HG03196 (cell line): Measurements from ENCODE around the gene ZNF81.
"Not testable (repeated sequence)": the region's sequence is repeated elsewhere in the genome, so short reads cannot be mapped to it uniquely, and the experiment has no call there.

Experiments
- ATAC-seq: cut with Tn5 transposase; IDR thresholded peaks from one replicate; pipeline ENCODE4 v1.9.1; 2021; ENCODE audit not compliant: unreplicated experiment

ZNF81 gene

GRCh38 chrX:47843363-47843762, 6.7 kb downstream of the ZNF81 start:
- ATAC-seq: no peak

DNA sequence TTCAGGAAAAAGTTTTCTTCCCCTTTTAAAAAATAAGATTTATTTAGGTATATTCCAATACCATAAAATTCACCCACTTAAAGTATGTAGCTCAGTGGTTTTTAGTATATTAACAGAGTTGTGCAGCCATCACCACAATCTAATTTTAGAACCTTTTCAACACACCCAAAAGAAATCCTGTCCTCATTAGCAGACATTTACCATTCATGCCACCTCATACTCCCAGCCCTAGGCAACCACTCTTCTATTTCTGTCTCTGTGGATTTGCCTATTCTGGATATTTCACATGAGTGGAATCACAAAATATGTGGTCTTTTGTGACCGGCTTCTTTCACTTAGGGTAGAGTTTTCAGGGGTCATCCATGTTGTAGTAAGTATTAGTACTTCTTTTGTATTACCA, 7.4 kb downstream of the ZNF81 start:
- ATAC-seq: no peak

GRCh38 chrX:47846040-47846439, 9.3 kb downstream of the ZNF81 start:
- no peak for ATAC-seq

- no peak for ATAC-seq
Measured at GRCh38 chrX:47849778-47850177, 13.1 kb downstream of the ZNF81 start.

DNA sequence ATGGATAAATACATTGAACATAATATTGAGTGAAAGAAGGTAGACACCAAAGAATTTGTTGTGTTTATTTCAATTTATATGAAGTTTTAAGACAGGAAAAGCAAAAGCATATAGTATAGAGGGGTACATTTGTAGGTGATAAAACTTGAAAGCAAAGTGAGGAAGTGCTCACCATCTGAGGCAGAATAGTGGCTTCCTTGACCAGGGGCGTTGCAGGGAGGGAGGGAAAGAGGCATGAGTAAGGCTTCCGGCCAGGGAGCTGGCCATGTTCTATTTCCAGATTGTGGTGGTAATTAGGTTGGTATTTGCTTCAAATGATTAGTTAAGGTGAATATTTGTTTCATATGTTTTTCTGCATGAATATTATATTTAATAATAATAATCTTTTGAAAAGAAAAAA, 13.7 kb downstream of the ZNF81 start:
- ATAC-seq: not testable (repeated sequence)

GRCh38 chrX:47850901-47851300, 14.2 kb downstream of the ZNF81 start:
- no peak for ATAC-seq

GRCh38 chrX:47854474-47854873, 17.8 kb downstream of the ZNF81 start:
- no peak for ATAC-seq

- no peak for ATAC-seq
Measured at GRCh38 chrX:47859686-47860085, 23.0 kb downstream of the ZNF81 start.

GRCh38 chrX:47862680-47863079, 26.0 kb downstream of the ZNF81 start:
- ATAC-seq: no peak

DNA sequence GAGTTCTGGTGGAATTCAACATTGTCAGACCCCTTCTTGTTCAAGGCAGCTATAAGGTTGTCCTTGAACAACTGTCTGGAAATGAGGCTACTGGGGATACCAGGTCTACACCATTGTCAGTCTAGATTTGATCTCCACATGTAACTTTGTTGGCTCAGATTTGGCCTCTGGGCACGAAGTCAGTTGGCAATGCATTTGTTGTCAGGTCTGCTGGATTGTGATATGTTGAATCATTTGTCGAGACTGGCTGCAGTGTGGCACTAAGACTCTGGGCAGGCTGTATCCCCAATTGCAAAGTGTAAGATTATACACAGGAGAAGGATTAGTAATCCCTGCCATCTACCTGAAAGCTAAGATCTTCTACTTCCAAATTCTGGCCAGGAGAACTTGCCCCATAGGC, 26.5 kb downstream of the ZNF81 start:
- ATAC-seq: no peak

GRCh38 chrX:47864300-47864699, 27.6 kb downstream of the ZNF81 start:
- no peak for ATAC-seq

DNA sequence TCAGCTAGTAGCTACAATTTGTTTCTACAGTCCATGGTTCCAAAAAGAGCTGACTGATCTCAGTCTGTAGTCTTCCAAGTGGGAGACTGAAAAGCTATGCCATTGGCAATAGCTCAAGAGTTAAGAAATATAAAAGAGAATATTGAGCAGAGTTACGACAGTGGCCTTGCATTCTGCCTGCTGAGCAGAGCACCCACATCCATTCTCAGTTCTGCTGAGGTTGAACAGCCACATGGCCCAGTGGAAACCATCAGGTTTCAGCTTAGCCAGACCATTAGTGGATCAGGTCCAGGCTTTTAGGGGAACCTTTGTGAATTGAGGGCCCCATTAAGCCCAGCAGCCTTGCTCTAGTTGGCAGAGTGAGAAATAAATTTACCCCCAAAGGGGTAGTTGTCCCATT, 28.1 kb downstream of the ZNF81 start:
- no peak for ATAC-seq

GRCh38 chrX:47873123-47873522, 36.4 kb downstream of the ZNF81 start:
- no peak for ATAC-seq

DNA sequence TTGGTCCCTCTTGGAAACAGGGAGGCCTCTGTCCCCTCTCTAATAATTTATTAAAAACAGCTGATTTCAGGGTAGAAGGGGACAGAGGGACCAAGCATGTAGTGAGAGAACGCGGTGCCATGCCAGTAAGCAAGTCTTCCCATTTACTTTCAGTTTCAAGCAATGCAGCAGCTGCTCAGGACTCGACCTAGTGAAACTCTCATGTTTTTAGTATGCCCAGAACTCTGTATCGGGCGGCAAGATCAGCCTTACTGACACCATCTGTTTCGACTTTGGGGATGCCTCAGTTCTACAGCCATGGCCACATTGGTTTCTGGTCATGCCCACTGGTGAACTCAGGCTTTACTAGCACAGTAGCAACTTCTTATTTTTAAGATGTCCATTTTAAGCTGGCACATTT, 40.6 kb downstream of the ZNF81 start:
- no peak for ATAC-seq

DNA sequence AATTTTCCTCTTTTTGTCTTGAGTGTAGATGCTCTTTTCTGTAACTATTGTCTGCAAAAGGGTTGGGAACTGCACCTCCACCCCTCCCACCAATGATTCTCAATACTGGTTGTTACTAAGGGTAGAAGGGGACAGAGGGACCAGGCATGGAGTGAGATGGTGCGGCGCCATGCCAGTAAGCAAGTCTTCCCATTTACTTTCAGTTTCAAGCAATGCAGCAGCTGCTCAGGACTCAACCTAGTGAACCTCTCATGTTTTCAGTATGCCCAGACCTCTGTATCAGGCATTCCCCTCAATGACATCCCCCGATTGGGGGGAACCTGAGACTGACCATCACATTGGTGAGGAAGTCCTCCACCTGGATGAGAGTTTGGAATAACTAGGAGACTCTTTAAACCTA, 41.5 kb downstream of the ZNF81 start:
- no peak for ATAC-seq

- ATAC-seq: no peak
Measured at GRCh38 chrX:47879463-47879862, 42.8 kb downstream of the ZNF81 start.

DNA sequence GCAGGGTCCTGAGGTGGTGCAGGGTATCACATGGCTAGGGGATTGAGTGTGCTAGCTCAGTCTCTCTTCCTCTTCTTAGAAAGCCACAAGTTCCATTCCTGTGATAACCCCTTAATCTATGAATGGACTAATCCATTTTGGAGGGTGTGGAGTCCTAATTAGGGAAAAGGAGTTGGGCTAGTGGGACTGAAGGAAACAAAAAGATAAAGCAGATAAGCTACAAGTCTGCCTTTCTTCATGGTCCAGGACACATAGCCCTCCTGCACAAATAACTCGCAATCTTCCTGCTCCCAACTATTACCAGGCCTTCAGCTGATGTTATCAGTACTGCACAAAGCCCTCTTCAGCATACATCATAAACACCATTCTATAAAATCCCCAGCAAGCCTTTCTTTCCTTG, 44.2 kb downstream of the ZNF81 start:
- ATAC-seq: no peak

- ATAC-seq: no peak
Measured at GRCh38 chrX:47885501-47885900, 48.8 kb downstream of the ZNF81 start.

DNA sequence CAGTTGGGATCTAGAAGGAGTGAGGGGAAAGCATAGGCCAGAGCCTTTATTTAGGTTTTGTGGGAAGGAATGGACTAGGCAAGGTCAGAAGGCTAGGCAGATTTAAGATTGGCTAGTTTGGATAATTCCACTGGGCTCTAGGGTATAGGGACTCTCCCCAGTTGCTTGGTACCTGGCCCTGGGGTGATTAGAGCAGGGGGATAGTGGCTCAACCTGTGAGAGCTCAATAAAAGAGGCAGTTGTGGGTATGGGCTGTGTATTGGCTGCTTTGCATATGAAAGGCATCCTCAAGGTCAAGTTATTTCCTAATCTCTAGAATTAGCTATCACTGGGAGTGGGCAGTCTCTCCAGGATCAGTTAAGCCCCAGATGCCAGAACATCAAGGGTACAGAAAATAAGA, 61.3 kb downstream of the ZNF81 start:
- no peak for ATAC-seq

GRCh38 chrX:47900833-47901232, 64.1 kb downstream of the ZNF81 start:
- ATAC-seq: no peak

DNA sequence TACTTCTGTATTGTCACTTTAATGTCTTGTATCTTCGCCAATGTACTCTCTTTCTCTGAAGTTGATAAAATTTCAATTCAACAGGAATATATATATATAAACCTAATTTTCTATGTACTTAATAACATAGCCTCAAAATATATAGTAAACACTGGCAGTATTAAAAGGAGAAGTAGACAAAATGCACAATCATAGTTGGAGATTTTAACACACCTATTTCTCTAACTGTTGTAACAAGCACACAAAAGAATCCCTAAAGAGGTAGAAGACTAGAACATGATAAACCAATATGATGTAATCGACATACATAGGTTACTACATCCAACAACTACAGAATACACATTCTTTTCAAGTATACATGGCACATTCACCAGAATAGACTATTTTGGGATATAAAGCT, 65.5 kb downstream of the ZNF81 start:
- no peak for ATAC-seq

GRCh38 chrX:47915886-47916493, 79.3 kb downstream of the ZNF81 start:
- ATAC-seq: no peak

- ATAC-seq: no peak
Measured at GRCh38 chrX:47918274-47918673, 81.6 kb downstream of the ZNF81 start.

DNA sequence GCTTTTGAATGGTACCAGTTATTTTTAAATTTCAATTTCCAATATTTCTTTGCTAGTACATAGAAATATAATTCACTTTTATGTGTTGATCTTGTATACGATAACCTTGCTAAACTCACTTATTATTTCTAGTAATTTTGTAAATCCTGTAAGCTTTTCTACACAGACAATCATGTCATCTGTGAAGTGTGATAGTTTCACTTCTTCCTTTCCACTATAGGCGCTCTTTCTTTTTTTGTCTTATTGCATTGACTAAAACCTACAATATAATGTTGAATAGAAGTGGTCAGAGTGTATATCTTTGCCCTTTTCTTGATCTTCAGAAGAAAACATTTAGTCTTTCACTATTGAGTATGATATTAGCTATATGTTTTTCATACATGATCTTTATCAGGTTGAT, 90.5 kb downstream of the ZNF81 start:
- no peak for ATAC-seq
